IMR-90 (cell line): ENCODE results near the gene ERCC4. TPM values are rescaled to one million over a fixed set of nuclear protein-coding genes. Genes with fewer than 3 reads are reported as not detected.

Experiments used
- ATAC-seq: fragments of 200-7000 bp; cut with Tn5 transposase; 2 replicates; pipeline ENCODE4 v1.9.1; 2020; ENCODE audit warnings: low read depth, mild to moderate bottlenecking, moderate library complexity
- BruUV-seq: library from RNA; stranded (reverse); fragments of 400-500 nt; replicated peaks from 2 replicates; lab custom pipeline; 2021; lab: Mats Ljungman, UMichigan
- CTCF ChIA-PET: fragments of 300-600 bp; formaldehyde crosslinking; extraction: SDS; loops from one replicate; lab custom pipeline; 2021; ENCODE audit warnings: antibody characterized with exemption; lab: Yijun Ruan, JAX
- POLR2A ChIA-PET: fragments of 300-600 bp; sonication (Branson Sonifier 250); formaldehyde crosslinking; loops from one replicate; lab custom pipeline; 2022; ENCODE audit warnings: antibody characterized with exemption; ENCODE audit not compliant: unreplicated experiment; lab: Charles Lee
- DNase-seq: peaks from one replicate; pipeline ENCODE4 v3.0.0; 2013
- H2AFZ ChIP-seq: replicated peaks from 2 replicates; pipeline ENCODE3; 2013; ENCODE audit warnings: low read length, mild to moderate bottlenecking; ENCODE audit not compliant: poor library complexity
- H2AK5ac ChIP-seq: 2 replicates; pipeline ENCODE4 v1.6.1; 2013; ENCODE audit warnings: low read depth, low read length, inconsistent platforms
- H2AK9ac ChIP-seq: replicated peaks from 2 replicates; pipeline ENCODE3; 2013; ENCODE audit warnings: mild to moderate bottlenecking, low read depth, low read length, moderate library complexity; ENCODE audit not compliant: poor library complexity
- H2BK120ac ChIP-seq: 2 replicates; pipeline ENCODE4 v1.6.1; 2013; ENCODE audit warnings: low read depth, low read length, inconsistent platforms
- H2BK15ac ChIP-seq: 3 replicates; pipeline ENCODE4 v1.6.1; 2013; ENCODE audit warnings: low read depth, low read length, inconsistent platforms
- H2BK20ac ChIP-seq: 2 replicates; pipeline ENCODE4 v1.6.1; 2013; ENCODE audit warnings: low read depth, mild to moderate bottlenecking, inconsistent platforms, low read length, moderate library complexity
- H2BK5ac ChIP-seq: 2 replicates; pipeline ENCODE4 v1.6.1; 2013; ENCODE audit warnings: mild to moderate bottlenecking, low read depth, low read length, inconsistent platforms; ENCODE audit not compliant: poor library complexity, severe bottlenecking
- H3K14ac ChIP-seq: replicated peaks from 2 replicates; pipeline ENCODE4 v1.6.1; 2013; ENCODE audit warnings: low read depth, low read length, inconsistent platforms
- H3K18ac ChIP-seq: 2 replicates; pipeline ENCODE4 v1.6.1; 2013; ENCODE audit warnings: low read depth, low read length, control low read depth
- H3K23ac ChIP-seq: 2 replicates; pipeline ENCODE4 v1.6.1; 2013; ENCODE audit warnings: low read depth, low read length, inconsistent platforms
- H3K27ac ChIP-seq: 2 replicates; pipeline ENCODE4 v1.5.1; 2013; ENCODE audit warnings: mild to moderate bottlenecking, control low read depth, low read length; ENCODE audit not compliant: insufficient read depth
- H3K27me3 ChIP-seq: 2 replicates; pipeline ENCODE4 v1.6.1; 2013; ENCODE audit warnings: low read length; ENCODE audit not compliant: control insufficient read depth, insufficient read depth
- H3K36me3 ChIP-seq: 2 replicates; pipeline ENCODE4 v1.6.1; 2013; ENCODE audit warnings: low read length, mixed read lengths; ENCODE audit not compliant: control insufficient read depth, insufficient read depth
- H3K4ac ChIP-seq: 2 replicates; pipeline ENCODE4 v1.6.1; 2013; ENCODE audit warnings: low read depth, low read length, inconsistent platforms
- H3K4me1 ChIP-seq: 2 replicates; pipeline ENCODE4 v1.6.1; 2013; ENCODE audit warnings: low read length, mixed read lengths; ENCODE audit not compliant: control insufficient read depth, insufficient read depth
- H3K4me2 ChIP-seq: 2 replicates; pipeline ENCODE4 v1.6.1; 2013; ENCODE audit warnings: low read depth, mild to moderate bottlenecking, control low read depth, low read length, moderate library complexity
- H3K4me3 ChIP-seq: 2 replicates; pipeline ENCODE4 v1.5.1; 2013; ENCODE audit warnings: low read depth, mild to moderate bottlenecking, control low read depth, low read length, moderate library complexity; ENCODE audit not compliant: insufficient read depth
- H3K56ac ChIP-seq: 2 replicates; pipeline ENCODE4 v1.6.1; 2013; ENCODE audit warnings: low read length, inconsistent platforms; ENCODE audit not compliant: insufficient read depth; ENCODE audit errors: extremely low read depth
- H3K79me1 ChIP-seq, 2 experiments: 2 replicates each; pipeline ENCODE4 v1.6.1; 2013; ENCODE audit warnings: low read length in 2 of 2, inconsistent platforms in 1 of 2, low read depth in 1 of 2
- H3K9ac ChIP-seq: 2 replicates; pipeline ENCODE4 v1.6.1; 2013; ENCODE audit warnings: low read depth, low read length, control low read depth
- H3K9me1 ChIP-seq: 2 replicates; pipeline ENCODE4 v1.6.1; 2013; ENCODE audit warnings: low read length, inconsistent platforms; ENCODE audit not compliant: insufficient read depth
- H3K9me3 ChIP-seq: 2 replicates; pipeline ENCODE4 v1.6.1; 2013; ENCODE audit warnings: low read length; ENCODE audit not compliant: control insufficient read depth, insufficient read depth
- H4K20me1 ChIP-seq: 2 replicates; pipeline ENCODE4 v1.6.1; 2013; ENCODE audit warnings: low read length, inconsistent platforms; ENCODE audit not compliant: insufficient read depth
- H4K5ac ChIP-seq: 2 replicates; pipeline ENCODE4 v1.6.1; 2013; ENCODE audit warnings: mild to moderate bottlenecking, low read depth, low read length, control low read depth
- H4K8ac ChIP-seq, 2 experiments: 2 replicates each; pipeline ENCODE4 v1.6.1; 2013; ENCODE audit warnings: low read depth in 2 of 2, low read length in 2 of 2, control low read depth in 1 of 2, inconsistent platforms in 1 of 2
- H4K91ac ChIP-seq: 2 replicates; pipeline ENCODE4 v1.6.1; 2013; ENCODE audit warnings: low read depth, low read length, inconsistent platforms; ENCODE audit not compliant: insufficient read depth
- BHLHE40 ChIP-seq: fragments of 150-350 bp; IDR thresholded peaks from 2 replicates; pipeline ENCODE4 v1.6.1; 2016; ENCODE audit warnings: mild to moderate bottlenecking, low read depth, low read length
- CEBPB ChIP-seq: IDR thresholded peaks from 2 replicates; pipeline ENCODE4 v1.6.1; 2012; ENCODE audit warnings: low read depth, low read length, improper control_type of control experiment
- CHD1 ChIP-seq: IDR thresholded peaks from 2 replicates; pipeline ENCODE4 v1.6.1; 2012; ENCODE audit warnings: low read depth, low read length, improper control_type of control experiment
- FOS ChIP-seq: fragments of 150-350 bp; IDR thresholded peaks from 2 replicates; pipeline ENCODE4 v1.6.1; 2016; ENCODE audit warnings: low read depth, low read length
- MAFK ChIP-seq: IDR thresholded peaks from 2 replicates; pipeline ENCODE4 v1.6.1; 2012; ENCODE audit warnings: low read depth, low read length, improper control_type of control experiment
- MAZ ChIP-seq: IDR thresholded peaks from 2 replicates; pipeline ENCODE4 v1.6.1; 2012; ENCODE audit warnings: low read depth, mild to moderate bottlenecking, low read length, improper control_type of control experiment, moderate library complexity, borderline replicate concordance
- MXI1 ChIP-seq: IDR thresholded peaks from 2 replicates; pipeline ENCODE4 v1.6.1; 2012; ENCODE audit warnings: low read depth, mild to moderate bottlenecking, low read length, moderate library complexity, borderline replicate concordance
- NFE2L2 ChIP-seq: fragments of 150-350 bp; IDR thresholded peaks from 2 replicates; pipeline ENCODE4 v1.6.1; 2016; ENCODE audit warnings: low read depth, mild to moderate bottlenecking, low read length
- POLR2A ChIP-seq: IDR thresholded peaks from 2 replicates; pipeline ENCODE4 v1.6.1; 2012; ENCODE audit warnings: mild to moderate bottlenecking, low read depth, low read length
- RAD21 ChIP-seq: IDR thresholded peaks from 2 replicates; pipeline ENCODE4 v1.6.1; 2012; ENCODE audit warnings: low read length, improper control_type of control experiment
- RCOR1 ChIP-seq: IDR thresholded peaks from 2 replicates; pipeline ENCODE4 v1.6.1; 2012; ENCODE audit warnings: mild to moderate bottlenecking, low read length, improper control_type of control experiment; ENCODE audit not compliant: insufficient replicate concordance
- RFX5 ChIP-seq: IDR thresholded peaks from 2 replicates; pipeline ENCODE4 v1.8.0; 2012; ENCODE audit warnings: low read depth, mild to moderate bottlenecking, low read length, moderate library complexity
- SMC3 ChIP-seq: fragments of 150-350 bp; IDR thresholded peaks from 2 replicates; pipeline ENCODE4 v1.6.1; 2016; ENCODE audit warnings: low read depth, mild to moderate bottlenecking, antibody characterized with exemption, low read length, moderate library complexity
- WGBS, 2 experiments: methylation state at CpG; one replicate each; pipeline versions ENCODE4 v1.1.5 to v1.1.7; 2013; ENCODE audit warnings: missing lambda C conversion rate in 2 of 2; ENCODE audit not compliant: insufficient read length in 1 of 2; ENCODE audit errors: extremely low coverage in 2 of 2; 5-methylcytosine and 5-hydroxymethylcytosine counted together
- dilution Hi-C: fragments of 300-500 bp; cut with HindIII; formaldehyde crosslinking; loops from one replicate; pipeline ENCODE4 v1.14.3; 2018; ENCODE audit warnings: low sequenced_read_pairs; ENCODE audit not compliant: unreplicated experiment
- in situ Hi-C: fragments of 300-500 bp; cut with MboI; formaldehyde crosslinking; loops from 3 replicates; pipeline ENCODE4 v1.14.3; 2019; ENCODE audit warnings: low sequenced_read_pairs, inconsistent platforms, mixed read lengths
- intact Hi-C: fragments of 100-400 bp; cut with micrococcal nuclease; formaldehyde crosslinking; loops from 2 replicates; pipeline ENCODE4 v1.10.0; 2022
- polyA plus RNA-seq, 3 experiments: library from polyadenylated mRNA; depleted of rRNA; stranded (reverse); fragments of >200 nt; gene quantifications; 2 replicates each; pipeline ENCODE4 v1.2.3, GENCODE V29; 2012; ENCODE audit warnings: low replicate concordance in 1 of 3
- total RNA-seq: library from RNA; depleted of rRNA; stranded (reverse); fragments of >200 nt; gene quantifications from 2 replicates; pipeline ENCODE4 v1.2.3, GENCODE V29; 2012
- TF ChIP-seq, protein P1 (sequence below): fragments of 150-350 bp; IDR thresholded peaks from 2 replicates; pipeline ENCODE4 v1.6.1; 2016; ENCODE audit warnings: low read depth, mild to moderate bottlenecking, low read length, moderate library complexity, borderline replicate concordance
- TF ChIP-seq, protein P2 (sequence below): conservative IDR thresholded peaks from 2 replicates; pipeline ENCODE4 v1.5.1; 2012; ENCODE audit warnings: mild to moderate bottlenecking, low read depth, low read length, improper control_type of control experiment
- TF ChIP-seq, protein P3 (sequence below): fragments of 150-350 bp; IDR thresholded peaks from 2 replicates; pipeline ENCODE4 v1.6.1; 2017; ENCODE audit warnings: mild to moderate bottlenecking, antibody characterized with exemption, low read length, low read depth

Gene ERCC4
- total and polyA plus RNA-seq, 2 of the 4 experiments (the other 2 are of a cell fraction) = 2.9 to 19.2 TPM

DNA sequence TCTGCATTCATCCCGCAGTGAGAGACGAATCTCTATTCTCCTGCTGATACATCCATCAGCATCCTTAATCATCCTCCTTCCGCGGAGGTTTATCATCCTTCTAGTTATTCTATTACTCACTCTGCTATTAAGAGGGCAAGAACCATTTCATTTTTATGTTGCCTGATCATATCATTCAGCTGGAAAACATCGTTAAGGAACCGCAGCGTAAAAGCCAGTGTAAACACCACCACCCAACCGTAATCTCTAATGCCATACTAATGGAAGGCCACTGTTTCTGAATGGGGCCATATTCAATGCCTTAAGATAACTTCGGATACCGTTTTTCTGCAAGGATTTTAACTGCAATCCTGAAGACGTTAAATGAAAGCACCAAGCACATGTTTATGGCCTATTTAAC is 36.7 kb upstream of the ERCC4 start:
- H3K4me2 ChIP-seq = no peak overlapping the region
- no peak overlapping the region for H3K23ac ChIP-seq
- H3K18ac ChIP-seq = no peak overlapping the region
- no TSS peak for BruUV-seq
- H3K9me3 ChIP-seq = no peaks in the 10 kb centered on the region
- no peak overlapping the region for H3K4ac ChIP-seq
- no peaks in the 10 kb centered on the region for H3K36me3 ChIP-seq
- no peak for TF ChIP-seq MAZ
- TF ChIP-seq, protein P1, sequence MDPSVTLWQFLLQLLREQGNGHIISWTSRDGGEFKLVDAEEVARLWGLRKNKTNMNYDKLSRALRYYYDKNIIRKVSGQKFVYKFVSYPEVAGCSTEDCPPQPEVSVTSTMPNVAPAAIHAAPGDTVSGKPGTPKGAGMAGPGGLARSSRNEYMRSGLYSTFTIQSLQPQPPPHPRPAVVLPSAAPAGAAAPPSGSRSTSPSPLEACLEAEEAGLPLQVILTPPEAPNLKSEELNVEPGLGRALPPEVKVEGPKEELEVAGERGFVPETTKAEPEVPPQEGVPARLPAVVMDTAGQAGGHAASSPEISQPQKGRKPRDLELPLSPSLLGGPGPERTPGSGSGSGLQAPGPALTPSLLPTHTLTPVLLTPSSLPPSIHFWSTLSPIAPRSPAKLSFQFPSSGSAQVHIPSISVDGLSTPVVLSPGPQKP = no peak
- no peak for TF ChIP-seq NFE2L2
- TF ChIP-seq, protein P2, sequence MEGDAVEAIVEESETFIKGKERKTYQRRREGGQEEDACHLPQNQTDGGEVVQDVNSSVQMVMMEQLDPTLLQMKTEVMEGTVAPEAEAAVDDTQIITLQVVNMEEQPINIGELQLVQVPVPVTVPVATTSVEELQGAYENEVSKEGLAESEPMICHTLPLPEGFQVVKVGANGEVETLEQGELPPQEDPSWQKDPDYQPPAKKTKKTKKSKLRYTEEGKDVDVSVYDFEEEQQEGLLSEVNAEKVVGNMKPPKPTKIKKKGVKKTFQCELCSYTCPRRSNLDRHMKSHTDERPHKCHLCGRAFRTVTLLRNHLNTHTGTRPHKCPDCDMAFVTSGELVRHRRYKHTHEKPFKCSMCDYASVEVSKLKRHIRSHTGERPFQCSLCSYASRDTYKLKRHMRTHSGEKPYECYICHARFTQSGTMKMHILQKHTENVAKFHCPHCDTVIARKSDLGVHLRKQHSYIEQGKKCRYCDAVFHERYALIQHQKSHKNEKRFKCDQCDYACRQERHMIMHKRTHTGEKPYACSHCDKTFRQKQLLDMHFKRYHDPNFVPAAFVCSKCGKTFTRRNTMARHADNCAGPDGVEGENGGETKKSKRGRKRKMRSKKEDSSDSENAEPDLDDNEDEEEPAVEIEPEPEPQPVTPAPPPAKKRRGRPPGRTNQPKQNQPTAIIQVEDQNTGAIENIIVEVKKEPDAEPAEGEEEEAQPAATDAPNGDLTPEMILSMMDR = no peak
- no peak for TF ChIP-seq POLR2A
- TF ChIP-seq FOS = no peak
- TF ChIP-seq MAFK = no peak
- TF ChIP-seq BHLHE40 = no peak
- TF ChIP-seq RCOR1 = no peak
- TF ChIP-seq CEBPB = no peak
- no peak for TF ChIP-seq CHD1
- TF ChIP-seq RFX5 = no peak
- TF ChIP-seq MXI1 = no peak
- no peak for TF ChIP-seq SMC3
- TF ChIP-seq, protein P3, sequence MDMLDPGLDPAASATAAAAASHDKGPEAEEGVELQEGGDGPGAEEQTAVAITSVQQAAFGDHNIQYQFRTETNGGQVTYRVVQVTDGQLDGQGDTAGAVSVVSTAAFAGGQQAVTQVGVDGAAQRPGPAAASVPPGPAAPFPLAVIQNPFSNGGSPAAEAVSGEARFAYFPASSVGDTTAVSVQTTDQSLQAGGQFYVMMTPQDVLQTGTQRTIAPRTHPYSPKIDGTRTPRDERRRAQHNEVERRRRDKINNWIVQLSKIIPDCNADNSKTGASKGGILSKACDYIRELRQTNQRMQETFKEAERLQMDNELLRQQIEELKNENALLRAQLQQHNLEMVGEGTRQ = no peak
- no peak for TF ChIP-seq RAD21
- no peaks in the 10 kb centered on the region for H3K4me1 ChIP-seq
- no peak overlapping the region for H4K91ac ChIP-seq
- dilution Hi-C loops (no loop called here), in situ Hi-C loops (loop anchor here (25.0 kb wide), 1 partner anchor 1421 kb away; no protein-coding TSS in a partner anchor), intact Hi-C loops (no loop called here)
- no peaks in the 10 kb centered on the region for H3K9me1 ChIP-seq
- H4K5ac ChIP-seq = no peak overlapping the region
- ChIA-PET CTCF (interaction anchor here (1.1 kb wide), 1 partner anchor 37 kb away, joined by 4 read pairs; the partner anchor contains the start of gene ERCC4), POLR2A (no interaction called here)
- H2BK15ac ChIP-seq = no peak overlapping the region
- H3K79me1 ChIP-seq = no peaks in the 10 kb centered on the region
- no peak overlapping the region for H3K4me3 ChIP-seq
- H2BK20ac ChIP-seq = no peak overlapping the region
- no peak overlapping the region for H3K9ac ChIP-seq
- H4K20me1 ChIP-seq = no peaks in the 10 kb centered on the region
- H3K56ac ChIP-seq = no peak overlapping the region
- H4K8ac ChIP-seq = no peak overlapping the region
- H3K14ac ChIP-seq = no peak overlapping the region
- H2AK5ac ChIP-seq = no peak overlapping the region
- no peak overlapping the region for H2BK120ac ChIP-seq
- no peak overlapping the region for H2AFZ ChIP-seq
- DNase-seq (no peak), ATAC-seq (no peak)
- no peak overlapping the region for H2BK5ac ChIP-seq
- WGBS, 2 experiments = 72% methylated on average over 5 of the region's 11 CpGs; no CpG with 5 or more reads in 1 of the 2 experiments
- H3K27me3 ChIP-seq = no peaks in the 10 kb centered on the region; the same call in 1 of the 2 replicates
- H3K27ac ChIP-seq = no peak overlapping the region
- H2AK9ac ChIP-seq = no peak overlapping the region
